Esophagus (tissue), 2 donors: ENCODE data around the gene MEF2D. TPM values are rescaled to one million over a fixed set of nuclear protein-coding genes. Genes with fewer than 3 reads are reported as not detected.

ENCODE experiments used
- H3K27ac ChIP-seq, 2 donors: one replicate each; pipeline ENCODE4 v1.5.1; 2013; ENCODE audit warnings: low read depth in 2 of 2, mild to moderate bottlenecking in 2 of 2, inconsistent platforms in 1 of 2, low read length in 1 of 2, moderate library complexity in 1 of 2
- H3K27me3 ChIP-seq, 2 donors: one replicate each; pipeline ENCODE4 v1.6.1; 2013; ENCODE audit warnings: low read length in 2 of 2, control low read depth in 1 of 2, mild to moderate bottlenecking in 1 of 2; ENCODE audit not compliant: insufficient read depth in 2 of 2, control insufficient read depth in 1 of 2
- H3K36me3 ChIP-seq, 2 donors: one replicate each; pipeline ENCODE4 v1.6.1; 2013; ENCODE audit warnings: low read length in 1 of 2; ENCODE audit not compliant: control insufficient read depth in 2 of 2, insufficient read depth in 2 of 2
- H3K4me1 ChIP-seq, 2 donors: one replicate each; pipeline ENCODE4 v1.6.1; 2013; ENCODE audit warnings: low read length in 1 of 2; ENCODE audit not compliant: control insufficient read depth in 2 of 2, insufficient read depth in 2 of 2
- H3K4me3 ChIP-seq, 2 donors: one replicate each; pipeline ENCODE4 v1.5.1; 2013; ENCODE audit warnings: low read length in 2 of 2, mild to moderate bottlenecking in 2 of 2, low read depth in 1 of 2, moderate library complexity in 1 of 2
- H3K9me3 ChIP-seq, 2 donors: one replicate each; pipeline ENCODE4 v1.6.1; 2013; ENCODE audit warnings: mild to moderate bottlenecking in 2 of 2, low read depth in 1 of 2, low read length in 1 of 2, moderate library complexity in 1 of 2; ENCODE audit not compliant: control insufficient read depth in 2 of 2, insufficient read depth in 1 of 2
- WGBS, 2 donors: extraction: QIAGEN DNeasy Blood & Tissue Kit; methylation state at CpG; one replicate each; pipeline ENCODE4 v1.1.7; 2013; 5-methylcytosine and 5-hydroxymethylcytosine counted together
- polyA plus RNA-seq, 2 donors: library from polyadenylated mRNA; stranded (reverse); fragments of 200-250 nt; gene quantifications; one replicate each; pipeline ENCODE4 v1.2.3, GENCODE V29; 2013
- donor health status: healthy with polysubstance abuse.
- donor health status: Bipolar disorder and iron deficiency.

MEF2D gene
- polyA plus RNA-seq, 2 donors: 8.5 to 13.5 TPM

GRCh38 chr1:156497743-156498431, 2.7 kb downstream of the MEF2D start:
- Histone ChIP-seq H3K4me1 (peaks cover 9 to 48% of the 10 kb centered on the region in 2 donors), H3K9me3 (no peaks in the 10 kb centered on the region), H3K36me3 (peaks cover 0 to 7% of the 10 kb centered on the region in 2 donors), H3K27me3 (no peaks in the 10 kb centered on the region), H3K27ac (peak overlapping the region; percentile 12 to 34), H3K4me3 (peak overlapping the region; percentile 9 to 79)
- WGBS, 2 donors: 58 to 64% methylated on average over 5 of the region's 5 CpGs

- Histone ChIP-seq H3K4me3 (no peak overlapping the region), H3K27ac (peak overlapping the region in 1 of 2 donors; percentile 20), H3K9me3 (no peaks in the 10 kb centered on the region), H3K27me3 (no peaks in the 10 kb centered on the region), H3K4me1 (peaks cover 13 to 52% of the 10 kb centered on the region in 2 donors), H3K36me3 (peaks cover 0 to 8% of the 10 kb centered on the region in 2 donors)
- 60 to 67% methylated on average over 11 of the region's 11 CpGs for WGBS, 2 donors
Measured at GRCh38 chr1:156497078-156497742, 3.4 kb downstream of the MEF2D start.

- peaks cover 17 to 56% of the 10 kb centered on the region in 2 donors for H3K4me1 ChIP-seq
- H3K9me3 ChIP-seq: no peaks in the 10 kb centered on the region
- peaks cover 0 to 8% of the 10 kb centered on the region in 2 donors for H3K36me3 ChIP-seq
- WGBS, 2 donors: 54 to 56% methylated on average over 10 of the region's 10 CpGs
- no peaks in the 10 kb centered on the region for H3K27me3 ChIP-seq
- H3K27ac ChIP-seq: peak overlapping the region; percentile 29 to 40
- no peak overlapping the region for H3K4me3 ChIP-seq
Measured at GRCh38 chr1:156496211-156496761, 4.3 kb downstream of the MEF2D start.

GRCh38 chr1:156495401-156496140, 5.0 kb downstream of the MEF2D start:
- H3K4me1 ChIP-seq: peaks cover 19 to 63% of the 10 kb centered on the region in 2 donors
- H3K27me3 ChIP-seq: no peaks in the 10 kb centered on the region
- peaks cover 0 to 8% of the 10 kb centered on the region in 2 donors for H3K36me3 ChIP-seq
- no peaks in the 10 kb centered on the region for H3K9me3 ChIP-seq
- WGBS, 2 donors: 75% methylated on average over 8 to 9 of the region's 9 CpGs
- no peak overlapping the region for H3K4me3 ChIP-seq
- H3K27ac ChIP-seq: peak overlapping the region; percentile 29 to 40

GRCh38 chr1:156494309-156494895, 6.2 kb downstream of the MEF2D start:
- Histone ChIP-seq H3K9me3 (no peaks in the 10 kb centered on the region), H3K27ac (peak overlapping the region in 1 of 2 donors; percentile 17), H3K4me3 (no peak overlapping the region), H3K27me3 (no peaks in the 10 kb centered on the region), H3K36me3 (peaks cover 0 to 8% of the 10 kb centered on the region in 2 donors), H3K4me1 (peaks cover 26 to 74% of the 10 kb centered on the region in 2 donors)
- WGBS, 2 donors: 51 to 54% methylated on average over 7 of the region's 7 CpGs

GRCh38 chr1:156493742-156494141, 6.8 kb downstream of the MEF2D start:
- Histone ChIP-seq H3K4me1 (peaks cover 26 to 77% of the 10 kb centered on the region in 2 donors), H3K27ac (no peak overlapping the region), H3K4me3 (no peak overlapping the region), H3K27me3 (no peaks in the 10 kb centered on the region), H3K9me3 (no peaks in the 10 kb centered on the region), H3K36me3 (peaks cover 0 to 8% of the 10 kb centered on the region in 2 donors)

GRCh38 chr1:156493154-156493631, 7.4 kb downstream of the MEF2D start:
- Histone ChIP-seq H3K27ac (peak overlapping the region; percentile 6 to 71), H3K27me3 (no peaks in the 10 kb centered on the region), H3K9me3 (no peaks in the 10 kb centered on the region), H3K4me3 (no peak overlapping the region), H3K36me3 (peaks cover 0 to 8% of the 10 kb centered on the region in 2 donors), H3K4me1 (peaks cover 26 to 78% of the 10 kb centered on the region in 2 donors)
- 21 to 28% methylated on average over 11 of the region's 11 CpGs for WGBS, 2 donors

GRCh38 chr1:156492591-156493080, 7.9 kb downstream of the MEF2D start:
- 43 to 51% methylated on average over 7 of the region's 7 CpGs for WGBS, 2 donors
- Histone ChIP-seq H3K4me1 (peaks cover 28 to 81% of the 10 kb centered on the region in 2 donors), H3K4me3 (no peak overlapping the region), H3K36me3 (peaks cover 0 to 8% of the 10 kb centered on the region in 2 donors), H3K9me3 (no peaks in the 10 kb centered on the region), H3K27me3 (no peaks in the 10 kb centered on the region), H3K27ac (peak overlapping the region; percentile 6 to 71)
